AG08396 (cell line): Measurements from ENCODE around the gene AKAP6.

Experiments used
- DNase-seq: peaks from one replicate; pipeline ENCODE4 v3.0.0; 2012; ENCODE audit warnings: low spot score, mixed read lengths

AKAP6 gene

DNA sequence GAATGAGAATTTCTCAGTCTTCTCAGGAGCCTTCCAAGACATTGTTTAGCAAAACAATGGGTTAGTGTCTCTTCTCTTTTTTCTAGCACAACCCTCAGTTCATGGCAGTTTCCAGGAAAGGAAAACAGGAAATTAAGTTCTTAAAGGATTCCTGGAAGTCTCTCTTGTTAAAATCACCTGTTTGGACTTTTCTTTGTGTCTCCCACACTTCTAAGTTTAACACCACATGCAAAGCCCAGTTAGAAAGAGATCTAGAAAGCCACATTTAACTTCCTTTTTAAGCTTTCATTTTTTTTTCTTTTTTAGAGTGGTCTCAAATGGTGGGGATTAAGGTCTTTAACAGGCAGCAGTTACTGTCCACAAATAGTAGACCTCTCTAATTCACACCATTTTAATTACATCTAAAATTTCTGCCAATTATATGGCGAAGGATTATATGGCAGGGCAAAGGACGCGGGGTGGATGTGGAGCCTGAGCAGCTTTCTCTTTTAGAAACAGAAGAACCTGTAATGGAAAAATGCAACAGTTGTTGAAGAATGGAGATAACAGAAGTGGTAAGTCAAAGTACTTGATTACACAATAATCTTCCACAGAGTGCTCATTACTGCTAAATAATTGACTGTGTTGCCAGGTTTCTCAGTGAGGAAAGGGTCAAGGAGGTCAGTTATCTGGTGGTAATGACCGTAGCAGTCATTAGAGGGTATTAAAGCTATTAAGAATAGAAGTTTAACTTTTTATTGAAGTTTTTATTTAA, 298.6 kb downstream of the AKAP6 start:
- DNase-seq: no peak

DNA sequence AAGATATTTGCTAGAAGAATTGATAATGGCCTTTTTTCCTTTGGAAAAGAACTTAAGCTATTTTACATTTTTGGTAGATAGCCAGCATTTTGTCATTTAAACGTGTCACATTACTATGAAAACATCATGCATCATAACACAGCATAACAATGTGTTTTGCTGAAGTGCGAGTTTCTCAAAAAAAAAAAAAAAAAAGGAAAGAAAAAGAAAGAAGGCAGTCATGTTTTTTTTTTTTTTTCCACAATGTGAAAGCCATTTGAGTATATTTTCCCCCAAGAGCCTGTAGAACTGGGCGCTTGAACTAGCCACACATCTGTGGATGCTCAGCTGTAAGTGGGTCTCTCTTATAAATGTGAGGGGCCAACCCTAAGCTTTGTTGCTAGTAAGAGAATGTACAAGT, 300.1 kb downstream of the AKAP6 start:
- DNase-seq: no peak

DNA sequence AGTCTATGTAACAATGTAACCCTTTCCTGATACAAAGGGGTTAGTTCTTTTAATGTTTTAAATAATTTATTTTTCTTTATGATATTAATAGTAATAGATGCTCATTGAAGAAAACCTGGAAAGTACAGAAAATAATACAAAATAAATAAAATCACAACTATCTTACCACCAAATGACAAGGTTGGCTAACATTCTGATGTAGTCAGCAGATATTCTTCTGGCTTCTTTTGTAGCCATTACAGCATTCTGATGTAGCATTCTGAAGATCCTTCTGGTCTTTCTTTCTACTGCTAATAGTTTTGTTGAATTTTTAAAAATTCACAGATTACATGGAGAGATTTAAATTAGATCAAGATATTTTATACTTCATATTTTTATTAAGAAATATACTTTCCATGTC, 301.6 kb downstream of the AKAP6 start:
- no peak for DNase-seq

DNA sequence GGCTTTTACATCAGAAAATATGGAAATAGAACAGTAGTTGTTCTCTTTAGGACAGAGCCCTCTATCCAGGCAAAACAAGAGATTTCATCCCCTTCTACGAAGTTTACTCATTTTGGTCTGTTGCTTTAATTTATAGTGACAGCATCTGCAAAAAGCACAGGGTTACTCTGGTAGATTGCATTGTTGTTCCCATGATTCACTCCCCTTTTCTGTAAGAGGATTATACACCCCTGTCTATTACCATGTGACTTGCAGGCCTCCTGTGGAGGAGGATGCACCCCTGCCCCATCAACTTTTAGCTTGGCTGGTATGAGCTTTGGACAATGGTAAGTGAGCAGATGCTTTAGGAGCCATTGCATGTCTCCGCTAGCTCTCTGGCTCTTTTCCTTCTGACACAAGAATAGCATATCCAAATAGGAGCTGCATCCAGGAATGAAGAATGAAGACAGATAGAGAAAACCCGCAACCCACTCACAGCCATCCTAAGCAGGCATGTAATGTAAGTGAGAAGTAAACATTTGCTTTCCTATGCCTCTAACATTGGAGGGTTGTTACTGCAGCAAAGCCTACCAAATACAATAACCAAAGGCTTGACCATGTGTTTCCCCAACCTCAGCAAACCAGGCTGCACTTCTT, 304.2 kb downstream of the AKAP6 start:
- no peak for DNase-seq

DNA sequence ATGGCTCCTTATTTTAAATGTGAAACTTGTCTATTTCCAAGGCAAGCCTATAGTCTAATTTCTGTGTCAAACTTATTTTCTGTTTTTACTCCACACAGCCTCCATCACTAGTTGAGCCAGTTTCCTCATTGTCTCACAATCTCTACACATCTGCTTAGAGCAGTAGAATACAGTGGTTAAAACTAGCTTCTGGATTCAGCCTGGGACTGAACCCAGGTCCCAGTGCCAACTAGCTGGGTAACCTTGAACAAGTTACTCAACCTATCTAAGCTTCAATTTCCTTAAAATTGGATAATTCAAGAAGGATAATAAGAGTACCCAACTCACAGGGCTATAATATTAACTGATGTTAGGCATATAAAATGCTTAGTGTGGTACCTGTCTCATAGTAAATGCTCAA, 304.8 kb downstream of the AKAP6 start:
- DNase-seq: no peak

DNA sequence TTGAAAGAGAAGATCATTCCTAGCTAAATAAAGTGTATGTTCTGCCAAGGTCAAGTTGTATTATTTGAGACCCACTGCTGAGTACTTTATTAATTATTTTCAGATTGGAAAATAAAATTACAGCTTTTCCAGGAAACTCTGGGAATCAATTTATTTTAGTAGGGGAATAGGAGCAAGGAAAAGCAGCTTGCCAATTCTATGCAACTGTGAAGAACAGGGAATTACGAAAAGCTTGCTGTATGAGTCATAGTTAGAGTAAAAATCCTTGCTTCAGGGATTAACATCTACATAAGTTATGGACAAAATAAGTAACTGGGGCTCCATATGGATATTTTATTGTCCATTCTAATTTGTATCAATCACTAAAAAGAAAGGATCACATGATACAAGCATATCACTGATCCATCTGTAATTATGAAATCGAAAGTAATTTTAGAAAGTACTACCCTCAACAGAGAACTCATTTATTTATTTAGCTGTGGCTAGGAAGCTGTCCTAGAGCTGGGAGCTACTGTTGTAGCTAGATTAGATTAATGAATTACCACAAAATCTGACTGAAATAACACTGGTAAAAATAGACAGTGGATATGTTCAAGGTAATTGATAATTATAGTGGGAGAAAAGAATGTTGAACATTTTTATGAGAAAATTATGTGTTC, 306.1 kb downstream of the AKAP6 start:
- DNase-seq: peak; percentile 5

DNA sequence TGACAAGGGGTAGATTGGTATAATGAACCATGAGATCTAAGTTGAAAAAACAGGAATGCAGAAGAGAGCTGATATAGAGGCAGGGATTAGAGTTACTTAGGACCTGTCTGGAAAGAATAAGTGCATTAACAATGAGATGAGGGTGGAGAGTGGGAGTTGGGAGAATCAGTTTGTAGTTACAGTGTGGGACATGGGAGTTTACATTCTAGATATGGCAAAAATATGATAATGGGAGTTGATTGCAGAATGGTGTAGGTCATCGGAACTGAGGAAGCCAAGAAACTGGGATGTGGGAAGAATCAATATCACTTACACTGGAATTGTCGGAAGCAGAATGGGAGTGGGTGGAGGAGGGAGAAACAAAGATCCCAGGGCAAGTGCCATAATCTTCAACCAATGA, 308.5 kb downstream of the AKAP6 start:
- no peak for DNase-seq

DNA sequence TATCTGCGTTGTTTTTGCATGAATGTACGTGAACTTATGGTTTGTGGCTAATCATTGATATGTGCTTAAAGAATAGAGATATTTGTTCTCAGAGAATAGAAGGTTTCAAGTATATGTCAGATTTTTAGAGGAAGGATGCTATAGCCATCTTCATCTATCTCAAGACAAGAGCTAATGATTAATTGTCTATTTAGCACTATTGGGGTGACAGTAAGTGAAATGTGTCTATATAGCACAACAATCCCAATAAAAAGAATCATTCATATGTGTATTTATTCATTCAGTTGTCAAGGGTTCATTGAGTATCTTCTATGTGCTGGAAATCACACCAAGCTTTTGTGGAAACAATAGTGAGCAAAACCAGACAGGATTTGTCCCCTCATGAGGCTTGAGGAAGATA, 310.1 kb downstream of the AKAP6 start:
- no peak for DNase-seq

DNA sequence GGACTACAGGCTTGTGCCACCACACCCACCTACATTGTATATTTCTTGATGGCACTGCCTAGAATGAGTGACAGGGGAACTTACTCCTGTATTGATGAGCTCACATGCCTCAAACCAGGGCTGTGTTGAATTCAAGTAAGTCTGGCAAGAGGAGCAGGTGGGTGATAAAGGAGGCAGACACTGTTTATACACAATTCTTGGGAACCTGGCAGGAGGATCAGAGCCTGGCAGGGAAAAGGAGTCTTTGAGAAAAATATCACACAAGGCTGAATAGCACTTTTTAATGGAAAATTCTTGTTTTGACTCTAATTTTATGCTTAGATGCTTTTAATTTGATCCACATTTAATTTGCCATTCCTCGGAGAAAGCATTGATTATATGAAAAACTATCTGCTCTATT, 316.5 kb downstream of the AKAP6 start:
- DNase-seq: no peak

DNA sequence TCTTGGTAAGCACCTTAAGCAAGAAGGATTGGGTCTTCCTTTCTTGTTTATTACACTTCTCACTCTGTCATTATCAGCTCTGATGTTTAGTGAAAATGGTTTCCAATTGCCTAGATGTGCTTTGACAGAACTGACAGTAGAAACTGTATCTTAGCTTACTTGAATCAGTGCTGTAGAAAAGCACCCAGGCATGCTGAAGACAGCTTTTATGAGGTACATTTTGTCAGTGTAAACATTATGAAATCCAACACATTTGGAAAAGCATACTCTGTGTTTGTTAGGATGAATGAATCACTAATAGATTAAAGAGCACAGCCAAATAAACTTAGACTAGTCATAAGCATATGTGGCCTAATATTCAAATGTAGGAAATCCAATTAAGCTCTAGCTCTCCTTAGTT, 319.3 kb downstream of the AKAP6 start:
- no peak for DNase-seq

DNA sequence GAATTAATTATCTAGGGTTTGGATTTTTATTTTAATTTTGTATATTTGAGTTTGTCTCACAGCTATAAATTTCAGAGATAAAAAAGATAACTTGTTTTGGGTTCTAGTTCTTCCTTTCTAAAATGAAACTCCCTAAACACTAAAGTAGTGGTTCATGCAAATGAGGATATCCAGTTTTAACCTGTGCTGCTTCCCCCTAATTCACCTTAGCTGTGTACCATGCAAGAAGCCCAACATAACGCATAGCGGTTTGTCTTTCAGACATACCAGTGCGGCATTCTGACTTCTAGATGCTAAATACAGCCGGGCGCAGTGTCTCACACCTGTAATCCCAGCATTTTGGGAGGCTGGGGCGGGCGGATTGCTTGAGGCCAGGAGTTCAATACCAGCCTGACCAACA, 320.9 kb downstream of the AKAP6 start:
- DNase-seq: no peak

DNA sequence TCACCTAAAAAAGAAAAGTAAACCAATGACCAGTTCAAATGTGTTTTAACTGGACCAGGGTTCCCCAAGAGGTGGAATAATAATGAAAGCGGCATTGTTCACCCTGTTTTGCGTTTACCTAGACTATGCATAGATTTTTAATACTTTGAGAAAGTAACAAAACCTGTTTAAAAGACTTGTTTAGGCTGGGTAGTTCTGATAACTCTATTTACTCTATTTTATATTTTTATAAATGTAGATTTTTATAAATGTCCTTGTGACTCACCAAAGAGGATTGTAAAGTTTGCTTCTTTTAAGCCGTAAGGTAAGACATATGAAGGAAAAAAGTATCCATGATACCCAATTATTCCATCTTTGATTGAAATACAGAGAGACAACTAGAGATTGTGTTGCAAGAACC, 321.6 kb downstream of the AKAP6 start:
- DNase-seq: no peak

DNA sequence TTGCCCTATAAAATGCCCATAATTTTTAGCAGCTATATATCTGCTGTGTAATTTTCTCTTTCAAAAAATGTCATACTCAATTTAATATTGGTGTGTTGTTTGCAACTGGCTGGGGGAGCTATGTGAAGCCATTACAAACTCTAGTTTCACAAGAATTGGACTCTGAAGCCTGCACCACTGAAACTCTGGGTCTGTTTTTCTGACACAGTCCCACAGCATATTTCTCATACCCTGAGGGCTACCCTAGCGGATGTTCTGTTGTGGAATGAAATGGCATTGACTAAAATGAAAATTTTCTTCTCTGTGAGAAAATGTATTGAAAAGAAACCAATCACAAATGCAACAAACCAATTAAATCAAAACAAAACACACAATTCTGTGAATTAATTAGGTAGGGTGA, 325.0 kb downstream of the AKAP6 start:
- no peak for DNase-seq

DNA sequence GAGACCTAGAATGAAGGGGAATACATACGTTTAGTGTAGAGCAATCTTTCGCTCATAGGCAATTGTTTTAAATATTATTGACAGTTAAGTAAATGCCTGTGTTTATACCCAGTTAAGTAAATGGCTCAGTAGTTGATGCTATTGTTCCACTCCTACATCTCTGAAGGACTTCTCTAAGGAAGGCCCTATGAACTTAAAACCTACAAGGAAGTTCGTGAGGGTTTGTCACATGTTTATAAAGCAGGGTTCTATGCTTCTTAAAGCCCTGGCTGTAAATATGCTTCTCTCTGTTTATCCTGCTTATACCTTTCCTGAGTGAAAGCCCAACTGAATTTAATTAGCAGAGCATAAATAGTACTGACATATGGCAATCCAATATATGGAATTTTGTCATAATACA, 327.5 kb downstream of the AKAP6 start:
- DNase-seq: no peak

DNA sequence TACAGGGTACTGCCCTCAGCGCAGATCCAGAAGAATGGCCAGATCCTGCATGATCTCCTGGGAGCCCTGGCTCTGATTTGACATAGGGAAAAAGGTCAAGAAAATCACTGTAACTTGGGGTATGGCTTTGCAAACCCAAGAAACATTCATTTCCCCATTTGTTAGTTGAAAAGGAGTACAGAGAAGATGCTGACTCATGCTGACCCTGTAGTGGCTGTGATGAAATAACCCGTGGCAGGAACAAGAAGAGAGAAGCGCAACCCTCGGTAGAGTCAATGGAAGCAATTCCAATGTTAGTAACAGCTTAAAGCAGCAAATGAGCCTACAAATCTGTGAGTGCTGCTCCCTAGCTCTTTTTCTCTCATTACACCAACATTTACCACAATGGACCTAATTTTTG, 328.0 kb downstream of the AKAP6 start:
- no peak for DNase-seq

DNA sequence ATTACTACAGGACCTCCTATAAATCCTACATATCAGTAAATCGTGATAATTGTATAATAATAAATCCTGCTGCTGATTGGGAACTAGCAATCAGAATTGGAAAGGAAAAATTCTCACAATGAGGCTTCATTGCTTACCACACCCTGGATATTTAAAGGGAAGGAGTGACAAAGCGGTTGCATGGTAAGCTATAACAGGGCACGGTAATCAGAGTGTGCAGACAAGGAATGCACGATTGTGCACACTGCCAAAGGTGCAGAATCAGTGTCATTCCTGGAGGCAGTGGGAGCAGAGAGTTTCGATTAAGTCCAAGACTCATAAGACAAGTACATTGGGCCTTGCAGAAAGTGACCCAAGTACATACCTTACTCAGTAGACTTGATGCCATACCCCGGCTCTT, 332.1 kb downstream of the AKAP6 start:
- DNase-seq: no peak

DNA sequence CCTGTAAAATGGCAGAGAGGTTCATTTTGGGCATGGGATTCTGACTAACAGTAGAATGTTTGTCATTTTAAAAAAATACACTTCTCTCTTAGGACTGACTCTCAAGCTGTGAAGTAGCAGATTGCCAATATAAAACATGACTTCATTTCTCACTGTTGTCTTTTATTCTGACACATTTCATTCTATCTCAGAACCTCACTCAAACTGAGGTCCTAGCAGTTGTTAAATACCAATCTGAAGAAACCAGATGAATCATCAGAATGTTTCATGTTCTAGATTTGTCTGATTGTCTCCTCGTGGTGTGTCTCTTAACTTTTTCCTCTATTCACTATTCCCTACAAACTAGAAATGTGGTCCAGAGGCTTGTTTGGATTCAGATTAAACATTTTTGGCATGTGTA, 333.1 kb downstream of the AKAP6 start:
- DNase-seq: no peak

DNA sequence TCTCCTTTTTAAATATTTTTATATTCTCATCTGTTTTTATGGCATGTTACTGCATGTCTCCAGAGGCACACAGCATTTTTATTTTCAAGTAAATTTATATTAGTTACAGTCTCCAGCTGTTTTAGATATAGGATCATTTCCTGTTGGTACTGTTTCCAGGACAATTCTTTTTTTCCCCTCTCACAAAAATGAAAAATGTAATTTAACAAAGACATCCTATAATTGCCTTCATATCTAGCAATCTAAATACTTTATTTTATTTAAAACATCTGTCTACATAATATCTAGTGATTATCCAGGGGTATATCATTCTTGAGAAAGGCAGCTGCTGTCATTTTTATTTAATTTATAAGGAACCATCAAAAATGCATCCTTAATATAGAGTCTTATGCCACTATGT, 337.2 kb downstream of the AKAP6 start:
- no peak for DNase-seq

DNA sequence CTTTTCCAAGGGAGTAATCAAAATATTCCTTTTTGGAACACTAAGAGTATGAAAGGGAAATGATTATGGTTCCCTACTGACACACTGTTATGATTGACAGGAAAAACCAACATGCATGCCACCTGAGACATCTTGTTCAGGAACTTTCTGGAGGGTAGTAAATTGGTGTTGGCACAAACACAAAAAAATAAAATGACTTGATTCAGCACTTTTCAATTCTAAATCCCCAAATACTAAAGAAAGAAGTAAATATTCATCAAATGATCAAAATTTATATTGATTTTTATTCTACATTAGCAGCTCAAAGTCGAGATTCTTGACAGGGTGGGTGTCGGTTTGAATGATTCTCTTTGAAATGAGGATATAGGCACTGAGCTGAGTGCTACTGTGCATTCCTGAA, 338.2 kb downstream of the AKAP6 start:
- DNase-seq: no peak

DNA sequence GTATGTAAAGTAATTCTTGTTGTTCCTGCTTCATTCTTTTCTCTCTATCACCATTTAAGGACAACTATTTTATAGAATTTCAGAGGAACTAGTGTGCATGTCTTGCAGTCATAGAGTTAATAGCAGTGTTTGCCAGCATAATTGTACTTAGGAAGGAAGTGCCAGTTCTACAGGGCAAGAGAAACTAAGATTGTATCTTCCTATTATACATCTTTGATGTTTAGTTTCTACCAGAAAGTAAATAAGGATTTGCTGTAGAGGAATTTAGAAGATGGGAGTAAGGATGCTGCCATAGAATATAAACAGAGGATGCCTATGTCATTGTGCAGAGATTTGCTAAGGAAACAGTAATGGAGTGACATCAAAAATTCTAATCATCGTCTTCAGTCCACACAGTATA, 338.7 kb downstream of the AKAP6 start:
- no peak for DNase-seq

DNA sequence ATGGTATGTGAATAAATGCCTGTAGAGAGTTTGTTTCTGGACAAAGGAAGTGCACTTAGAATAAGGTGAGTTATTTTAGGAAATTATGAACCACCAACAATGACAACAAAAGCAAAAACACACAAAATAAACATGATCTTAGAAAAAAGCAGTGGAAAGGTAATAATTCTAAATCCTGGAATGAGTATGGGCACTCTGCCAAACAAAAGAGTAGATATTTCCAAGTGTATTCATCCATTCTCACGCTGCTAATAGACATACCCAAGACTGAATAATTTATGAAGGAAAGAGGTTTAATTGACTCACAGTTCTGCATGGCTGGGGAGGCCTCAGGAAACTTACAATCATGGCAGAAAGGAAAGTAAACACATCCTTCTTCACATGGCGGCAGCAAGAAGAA, 340.3 kb downstream of the AKAP6 start:
- no peak for DNase-seq

DNA sequence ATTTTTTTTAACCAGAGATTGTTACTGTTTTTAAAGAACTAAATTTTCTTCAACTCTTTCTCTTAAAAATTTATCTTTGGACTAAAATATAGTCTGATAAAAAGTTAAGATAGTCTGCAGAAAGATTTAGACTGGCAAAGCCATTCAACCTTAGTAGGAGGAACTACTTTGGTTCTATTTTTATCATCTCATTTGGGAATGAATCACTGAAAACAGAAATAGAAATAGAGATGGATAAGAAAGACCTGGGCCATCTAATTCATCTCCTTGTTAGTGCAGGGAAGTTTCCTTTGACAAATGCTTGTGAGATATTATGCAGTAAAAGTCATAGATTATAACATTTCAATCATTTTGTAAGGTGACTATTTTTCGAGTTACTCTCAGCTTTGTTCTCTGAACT, 346.3 kb downstream of the AKAP6 start:
- DNase-seq: no peak

DNA sequence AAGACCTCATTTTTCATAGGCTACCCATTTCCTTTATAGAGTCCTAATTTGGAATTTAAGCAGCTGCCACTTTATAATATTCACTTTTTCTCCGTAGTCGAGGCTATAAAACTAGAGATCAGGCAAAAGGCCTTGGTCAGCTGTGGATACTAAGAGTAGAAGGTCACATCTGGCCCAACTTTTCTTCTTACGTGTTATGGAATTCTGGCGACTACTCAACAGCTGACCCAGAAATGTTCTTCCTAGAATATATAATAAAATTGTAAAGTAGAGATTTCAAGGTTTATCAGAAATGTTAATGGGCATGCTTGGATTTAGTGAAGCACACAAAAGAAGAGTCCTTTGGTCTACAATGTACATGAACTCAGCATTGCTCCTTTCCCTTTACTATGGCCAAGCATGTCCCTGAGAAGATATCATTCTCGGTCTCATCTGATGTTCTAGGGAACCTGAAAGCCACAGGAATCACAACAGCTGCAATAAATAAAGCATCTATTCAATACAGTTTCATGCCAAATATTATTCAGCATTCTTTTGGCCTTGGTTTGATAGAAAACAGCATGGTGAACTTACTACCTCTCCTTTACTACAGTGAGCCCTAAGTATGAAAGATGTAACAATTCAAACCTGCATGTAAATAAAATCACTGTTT, 348.2 kb downstream of the AKAP6 start:
- DNase-seq: no peak
